PC-9 (cell line): ENCODE results near the gene FGF10. TPM values are rescaled to one million over a fixed set of nuclear protein-coding genes. Genes with fewer than 3 reads are reported as not detected.

ENCODE experiments used
- BruUV-seq: library from RNA; stranded (reverse); fragments of 400-500 nt; replicated peaks from 2 replicates; lab custom pipeline; 2021; lab: Mats Ljungman, UMichigan
- CTCF ChIA-PET: fragments of 300-600 bp; sonication (Branson Sonifier 250); formaldehyde crosslinking; loops from one replicate; lab custom pipeline; 2022; ENCODE audit warnings: antibody characterized with exemption; lab: Charles Lee
- POLR2A ChIA-PET: fragments of 300-600 bp; sonication (Branson Sonifier 250); formaldehyde crosslinking; loops from one replicate; lab custom pipeline; 2022; ENCODE audit warnings: antibody characterized with exemption; ENCODE audit not compliant: unreplicated experiment; lab: Charles Lee
- DNase-seq, 2 experiments: peaks; one replicate each; pipeline versions ENCODE4 v3.0.0 to v3.0.0-alpha.2; 2015 to 2022; ENCODE audit warnings: mixed read lengths in 1 of 2
- H2AFZ ChIP-seq: fragments of 200-600 bp; sonication (generic); 2 replicates; pipeline ENCODE4 v1.8.1; 2017; ENCODE audit warnings: antibody characterized with exemption
- H3F3A ChIP-seq: fragments of 200-600 bp; sonication (generic); 2 replicates; pipeline ENCODE4 v1.8.1; 2017; ENCODE audit warnings: antibody characterized with exemption, mild to moderate bottlenecking, low read depth; ENCODE audit not compliant: insufficient read depth
- H3K27ac ChIP-seq: fragments of 200-600 bp; sonication (generic); 2 replicates; pipeline ENCODE4 v1.6.1; 2016; ENCODE audit warnings: mixed run types
- H3K27me3 ChIP-seq: fragments of 200-600 bp; sonication (generic); 2 replicates; pipeline ENCODE4 v1.6.1; 2016; ENCODE audit warnings: low read depth, mixed run types; ENCODE audit not compliant: insufficient read depth
- H3K36me3 ChIP-seq: fragments of 200-600 bp; sonication (generic); 2 replicates; pipeline ENCODE4 v1.6.1; 2016; ENCODE audit warnings: low read depth, mixed run types
- H3K4me1 ChIP-seq: fragments of 200-600 bp; sonication (generic); replicated peaks from 2 replicates; pipeline ENCODE4 v1.6.1; 2016; ENCODE audit warnings: mixed run types; ENCODE audit not compliant: insufficient read depth
- H3K4me2 ChIP-seq: fragments of 200-600 bp; sonication (generic); 2 replicates; pipeline ENCODE4 v1.6.1; 2017; ENCODE audit warnings: mixed run types
- H3K4me3 ChIP-seq: fragments of 200-600 bp; sonication (generic); 2 replicates; pipeline ENCODE4 v1.6.1; 2016; ENCODE audit warnings: mixed run types
- H3K79me2 ChIP-seq: fragments of 200-600 bp; sonication (generic); 2 replicates; pipeline ENCODE4 v1.6.1; 2017; ENCODE audit warnings: low read depth, mixed run types
- H3K9me2 ChIP-seq: fragments of 200-600 bp; sonication (generic); 2 replicates; pipeline ENCODE4 v1.8.1; 2017; ENCODE audit warnings: mild to moderate bottlenecking; ENCODE audit not compliant: insufficient read depth
- H3K9me3 ChIP-seq: fragments of 200-600 bp; sonication (generic); 2 replicates; pipeline ENCODE4 v1.8.1; 2016; ENCODE audit warnings: low read depth; ENCODE audit not compliant: insufficient read depth
- H4K20me1 ChIP-seq: fragments of 200-600 bp; sonication (generic); 2 replicates; pipeline ENCODE4 v1.8.1; 2017; ENCODE audit not compliant: insufficient read depth
- EZH2 ChIP-seq: fragments of 200-600 bp; sonication (generic); IDR thresholded peaks from 2 replicates; pipeline ENCODE4 v1.8.0; 2017; ENCODE audit warnings: antibody characterized with exemption, low read depth
- intact Hi-C: fragments of 100-400 bp; cut with micrococcal nuclease; formaldehyde crosslinking; loops from one replicate; pipeline ENCODE4 v1.10.0; 2022; ENCODE audit not compliant: unreplicated experiment
- total RNA-seq: library from RNA; stranded (reverse); gene quantifications from 2 replicates; pipeline ENCODE4 v1.2.3, GENCODE V29; 2021
- TF ChIP-seq, protein P1 (sequence below): fragments of 200-600 bp; sonication (generic); conservative IDR thresholded peaks from 2 replicates; pipeline ENCODE4 v1.6.1; 2017; ENCODE audit warnings: mixed run types, antibody characterized with exemption, mild to moderate bottlenecking, moderate library complexity

Gene FGF10
- total RNA-seq, 1 experiment from 2014 or later, result not detected

DNA sequence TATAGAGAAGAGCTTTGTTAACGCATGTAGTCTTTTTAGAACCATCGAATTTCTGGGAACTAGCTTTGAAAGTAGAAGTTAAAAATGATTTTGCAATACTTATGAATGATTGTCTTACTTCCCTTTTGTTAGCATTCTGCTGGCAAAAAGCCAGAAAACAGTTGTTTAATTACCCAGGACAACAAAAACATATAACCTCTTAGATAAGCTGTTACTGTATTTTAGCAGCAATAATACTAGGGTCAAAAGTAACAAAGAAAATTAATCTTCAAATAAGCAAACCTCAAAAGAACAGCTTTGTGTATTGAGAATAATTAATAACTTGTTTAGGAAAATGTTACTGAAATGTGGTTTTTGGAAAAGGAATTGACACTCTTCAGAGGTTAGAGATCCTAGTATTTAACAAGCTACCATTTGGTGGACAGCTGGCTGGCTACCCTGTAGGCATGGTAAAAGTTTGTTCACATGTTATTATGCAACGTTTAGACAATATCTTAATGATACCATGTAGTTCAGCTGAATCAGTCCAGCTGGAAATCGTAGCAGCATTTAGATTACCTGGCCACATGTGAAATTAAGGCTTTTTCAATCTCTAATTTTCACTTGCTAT, 3.8 kb downstream of the FGF10 start:
- Histone ChIP-seq H3K4me3 (no peak overlapping the region), H3F3A (no peaks in the 10 kb centered on the region), H3K9me3 (no peaks in the 10 kb centered on the region), H3K36me3 (no peaks in the 10 kb centered on the region), H4K20me1 (no peaks in the 10 kb centered on the region; the same call in 1 of the 2 replicates), H3K27ac (no peak overlapping the region), H3K4me1 (no peaks in the 10 kb centered on the region), H3K4me2 (no peak overlapping the region), H3K27me3 (peaks cover 33% of the 10 kb centered on the region), H2AFZ (no peak overlapping the region), H3K79me2 (no peaks in the 10 kb centered on the region), H3K9me2 (no peaks in the 10 kb centered on the region)
- no peak for DNase-seq
- no TSS peak for BruUV-seq
- intact Hi-C loops, result no loop called here
- no peak for TF ChIP-seq EZH2
- TF ChIP-seq, protein P1, sequence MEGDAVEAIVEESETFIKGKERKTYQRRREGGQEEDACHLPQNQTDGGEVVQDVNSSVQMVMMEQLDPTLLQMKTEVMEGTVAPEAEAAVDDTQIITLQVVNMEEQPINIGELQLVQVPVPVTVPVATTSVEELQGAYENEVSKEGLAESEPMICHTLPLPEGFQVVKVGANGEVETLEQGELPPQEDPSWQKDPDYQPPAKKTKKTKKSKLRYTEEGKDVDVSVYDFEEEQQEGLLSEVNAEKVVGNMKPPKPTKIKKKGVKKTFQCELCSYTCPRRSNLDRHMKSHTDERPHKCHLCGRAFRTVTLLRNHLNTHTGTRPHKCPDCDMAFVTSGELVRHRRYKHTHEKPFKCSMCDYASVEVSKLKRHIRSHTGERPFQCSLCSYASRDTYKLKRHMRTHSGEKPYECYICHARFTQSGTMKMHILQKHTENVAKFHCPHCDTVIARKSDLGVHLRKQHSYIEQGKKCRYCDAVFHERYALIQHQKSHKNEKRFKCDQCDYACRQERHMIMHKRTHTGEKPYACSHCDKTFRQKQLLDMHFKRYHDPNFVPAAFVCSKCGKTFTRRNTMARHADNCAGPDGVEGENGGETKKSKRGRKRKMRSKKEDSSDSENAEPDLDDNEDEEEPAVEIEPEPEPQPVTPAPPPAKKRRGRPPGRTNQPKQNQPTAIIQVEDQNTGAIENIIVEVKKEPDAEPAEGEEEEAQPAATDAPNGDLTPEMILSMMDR, result no peak
- ChIA-PET POLR2A (interaction anchor here (0.7 kb wide), 1 partner anchor 1368 kb away, joined by 7 read pairs; no protein-coding TSS in a partner anchor), CTCF (no interaction called here)

DNA sequence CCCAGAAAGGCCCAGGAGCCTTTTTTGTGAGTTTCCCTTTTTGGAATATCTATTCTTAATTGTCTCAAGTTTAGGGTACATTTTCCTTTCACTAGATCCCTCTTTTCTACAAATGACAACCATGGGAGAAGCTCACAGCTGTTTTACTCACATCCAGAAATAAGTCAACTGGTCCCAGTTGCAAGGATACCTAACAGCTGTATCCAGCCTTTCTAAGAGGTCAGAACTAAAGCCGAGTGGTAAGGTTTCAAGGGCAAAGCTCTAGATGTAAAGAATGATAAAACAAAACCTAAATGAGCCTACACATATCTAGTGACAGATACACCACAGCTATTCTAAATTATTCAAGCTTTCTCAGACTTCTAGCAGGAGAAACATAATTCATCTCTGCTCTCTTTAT, 4.4 kb downstream of the FGF10 start:
- Histone ChIP-seq H3F3A (no peaks in the 10 kb centered on the region), H3K4me2 (no peak overlapping the region), H3K9me3 (no peaks in the 10 kb centered on the region), H4K20me1 (no peaks in the 10 kb centered on the region; the same call in 1 of the 2 replicates), H3K4me3 (no peak overlapping the region), H2AFZ (no peak overlapping the region), H3K27ac (no peak overlapping the region), H3K4me1 (no peaks in the 10 kb centered on the region), H3K27me3 (peaks cover 28% of the 10 kb centered on the region), H3K36me3 (no peaks in the 10 kb centered on the region), H3K79me2 (no peaks in the 10 kb centered on the region), H3K9me2 (no peaks in the 10 kb centered on the region)
- no TSS peak for BruUV-seq
- POLR2A ChIA-PET, result interaction anchor here (0.7 kb wide), 1 partner anchor 1368 kb away, joined by 7 read pairs; no protein-coding TSS in a partner anchor
- TF ChIP-seq EZH2, result no peak
- TF ChIP-seq, protein P1, result no peak
- CTCF ChIA-PET, result no interaction called here
- DNase-seq, result no peak
- intact Hi-C loops, result no loop called here

DNA sequence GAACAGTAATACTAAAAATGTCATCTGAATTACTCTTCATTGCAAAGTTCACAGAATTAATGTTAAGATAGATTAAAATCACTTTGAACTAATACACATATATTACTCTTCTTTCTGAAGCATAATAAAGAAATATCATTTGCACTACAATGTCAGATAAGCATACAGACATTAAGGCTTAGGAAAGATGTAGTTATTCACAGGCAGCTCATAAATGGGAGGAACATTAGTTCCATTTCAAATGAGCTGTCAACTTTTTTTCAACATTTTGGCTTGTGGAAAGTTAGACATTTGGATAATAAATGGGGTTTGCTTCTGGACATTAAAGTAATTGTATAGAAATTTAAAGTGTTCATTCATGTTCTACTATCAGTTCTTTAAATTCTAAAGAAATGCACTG, 6.3 kb downstream of the FGF10 start:
- Histone ChIP-seq H3K4me2 (no peak overlapping the region), H3F3A (no peaks in the 10 kb centered on the region), H3K4me3 (no peak overlapping the region), H3K79me2 (no peaks in the 10 kb centered on the region), H3K9me2 (no peaks in the 10 kb centered on the region), H2AFZ (no peak overlapping the region), H3K27me3 (peaks cover 23% of the 10 kb centered on the region), H3K9me3 (no peaks in the 10 kb centered on the region), H4K20me1 (no peaks in the 10 kb centered on the region; the same call in 1 of the 2 replicates), H3K4me1 (no peaks in the 10 kb centered on the region), H3K27ac (no peak overlapping the region), H3K36me3 (no peaks in the 10 kb centered on the region)
- TF ChIP-seq, protein P1, result no peak
- TF ChIP-seq EZH2, result no peak
- ChIA-PET POLR2A (no interaction called here), CTCF (no interaction called here)
- DNase-seq, result no peak
- intact Hi-C loops, result no loop called here
- BruUV-seq, result no TSS peak
